IPS-11a (cell line): Measurements from ENCODE around the gene EEA1.

Experiments used
- H3K4me3 ChIP-seq: one replicate; pipeline ENCODE4 v1.5.1; 2013; ENCODE audit warnings: low read depth, low read length, control low read depth

EEA1 gene

GRCh38 chr12:92897844-92898243 is 31.3 kb downstream of the EEA1 start:
- no peak overlapping the region for H3K4me3 ChIP-seq

GRCh38 chr12:92890601-92891106 is 38.4 kb downstream of the EEA1 start:
- no peak overlapping the region for H3K4me3 ChIP-seq

- no peak overlapping the region for H3K4me3 ChIP-seq
Observed at GRCh38 chr12:92886131-92886530, 43.0 kb downstream of the EEA1 start.

- H3K4me3 ChIP-seq: no peak overlapping the region
Observed at GRCh38 chr12:92879698-92880322, 49.3 kb downstream of the EEA1 start.

- H3K4me3 ChIP-seq: no peak overlapping the region
Observed at GRCh38 chr12:92877904-92878303, 51.2 kb downstream of the EEA1 start.

GRCh38 chr12:92876496-92876895 is 52.6 kb downstream of the EEA1 start:
- no peak overlapping the region for H3K4me3 ChIP-seq

GRCh38 chr12:92871116-92871515 is 58.0 kb downstream of the EEA1 start:
- no peak overlapping the region for H3K4me3 ChIP-seq

GRCh38 chr12:92866418-92866817 is 62.7 kb downstream of the EEA1 start:
- no peak overlapping the region for H3K4me3 ChIP-seq

- H3K4me3 ChIP-seq: no peak overlapping the region
Observed at GRCh38 chr12:92863251-92863650, 65.8 kb downstream of the EEA1 start.

- H3K4me3 ChIP-seq: no peak overlapping the region
Observed at GRCh38 chr12:92861381-92861780, 67.7 kb downstream of the EEA1 start.

- H3K4me3 ChIP-seq: no peak overlapping the region
Observed at GRCh38 chr12:92860521-92860920, 68.6 kb downstream of the EEA1 start.

GRCh38 chr12:92859650-92860386 is 69.3 kb downstream of the EEA1 start:
- no peak overlapping the region for H3K4me3 ChIP-seq

GRCh38 chr12:92857818-92858217 is 71.3 kb downstream of the EEA1 start:
- no peak overlapping the region for H3K4me3 ChIP-seq

- no peak overlapping the region for H3K4me3 ChIP-seq
Observed at GRCh38 chr12:92854344-92854743, 74.8 kb downstream of the EEA1 start.

GRCh38 chr12:92848740-92849139 is 80.4 kb downstream of the EEA1 start:
- no peak overlapping the region for H3K4me3 ChIP-seq

- no peak overlapping the region for H3K4me3 ChIP-seq
Observed at GRCh38 chr12:92847368-92847767, 81.7 kb downstream of the EEA1 start.

GRCh38 chr12:92845329-92845728 is 83.8 kb downstream of the EEA1 start:
- H3K4me3 ChIP-seq: no peak overlapping the region

- H3K4me3 ChIP-seq: no peak overlapping the region
Observed at GRCh38 chr12:92844151-92844763, 84.8 kb downstream of the EEA1 start.

GRCh38 chr12:92829686-92830282 is 99.3 kb downstream of the EEA1 start:
- H3K4me3 ChIP-seq: no peak overlapping the region

- H3K4me3 ChIP-seq: no peak overlapping the region
Observed at GRCh38 chr12:92828565-92828964, 100.5 kb downstream of the EEA1 start.

GRCh38 chr12:92827836-92828431 is 101.2 kb downstream of the EEA1 start:
- no peak overlapping the region for H3K4me3 ChIP-seq
